Lower leg skin (tissue), 3 donors: ENCODE data around the gene P2RY2.

Source experiments
- POLR2A ChIP-seq, 2 donors: fragments of 450-650 bp; IDR thresholded peaks; one replicate each; pipeline ENCODE4 v1.6.1; 2016 to 2017; ENCODE audit warnings: antibody characterized with exemption in 2 of 2, mild to moderate bottlenecking in 1 of 2, moderate library complexity in 1 of 2
- TF ChIP-seq, protein P1 (sequence below), 3 donors: fragments of 450-650 bp; IDR thresholded peaks; one replicate each; pipeline ENCODE4 v1.5.1; 2016; ENCODE audit warnings: antibody characterized with exemption in 3 of 3, mild to moderate bottlenecking in 3 of 3, moderate library complexity in 2 of 3

DNA sequence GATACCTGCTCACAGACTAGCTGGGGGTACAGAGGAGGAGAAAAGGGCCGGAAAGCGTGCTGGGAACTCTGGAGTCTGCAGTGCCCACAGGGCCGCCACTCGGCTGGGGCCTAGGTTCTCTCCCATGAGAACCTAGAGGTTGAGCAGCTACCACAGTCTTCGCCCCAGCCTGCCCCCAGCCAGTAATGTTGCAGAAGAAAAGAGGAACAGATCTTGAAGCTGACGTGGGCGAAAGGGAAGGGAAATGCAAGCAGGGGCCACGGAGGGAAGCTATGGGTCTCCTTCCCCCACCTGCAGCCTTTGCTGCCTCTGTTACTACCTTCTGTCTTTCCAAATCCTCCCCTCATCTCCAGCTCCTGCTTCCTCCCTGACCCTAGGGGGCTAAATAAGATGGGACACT, 28.8 kb upstream of the P2RY2 start:
- no peak for TF ChIP-seq POLR2A (IDR thresholded peaks at IDR 0.05)
- TF ChIP-seq, protein P1, sequence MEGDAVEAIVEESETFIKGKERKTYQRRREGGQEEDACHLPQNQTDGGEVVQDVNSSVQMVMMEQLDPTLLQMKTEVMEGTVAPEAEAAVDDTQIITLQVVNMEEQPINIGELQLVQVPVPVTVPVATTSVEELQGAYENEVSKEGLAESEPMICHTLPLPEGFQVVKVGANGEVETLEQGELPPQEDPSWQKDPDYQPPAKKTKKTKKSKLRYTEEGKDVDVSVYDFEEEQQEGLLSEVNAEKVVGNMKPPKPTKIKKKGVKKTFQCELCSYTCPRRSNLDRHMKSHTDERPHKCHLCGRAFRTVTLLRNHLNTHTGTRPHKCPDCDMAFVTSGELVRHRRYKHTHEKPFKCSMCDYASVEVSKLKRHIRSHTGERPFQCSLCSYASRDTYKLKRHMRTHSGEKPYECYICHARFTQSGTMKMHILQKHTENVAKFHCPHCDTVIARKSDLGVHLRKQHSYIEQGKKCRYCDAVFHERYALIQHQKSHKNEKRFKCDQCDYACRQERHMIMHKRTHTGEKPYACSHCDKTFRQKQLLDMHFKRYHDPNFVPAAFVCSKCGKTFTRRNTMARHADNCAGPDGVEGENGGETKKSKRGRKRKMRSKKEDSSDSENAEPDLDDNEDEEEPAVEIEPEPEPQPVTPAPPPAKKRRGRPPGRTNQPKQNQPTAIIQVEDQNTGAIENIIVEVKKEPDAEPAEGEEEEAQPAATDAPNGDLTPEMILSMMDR (IDR thresholded peaks at IDR 0.05) = no peak
